ENCODE measurements around the gene CAMLG.
"Not testable (repeated sequence)": the region's sequence is repeated elsewhere in the genome, so short reads cannot be mapped to it uniquely, and the experiment has no call there.

CAMLG gene

DNA sequence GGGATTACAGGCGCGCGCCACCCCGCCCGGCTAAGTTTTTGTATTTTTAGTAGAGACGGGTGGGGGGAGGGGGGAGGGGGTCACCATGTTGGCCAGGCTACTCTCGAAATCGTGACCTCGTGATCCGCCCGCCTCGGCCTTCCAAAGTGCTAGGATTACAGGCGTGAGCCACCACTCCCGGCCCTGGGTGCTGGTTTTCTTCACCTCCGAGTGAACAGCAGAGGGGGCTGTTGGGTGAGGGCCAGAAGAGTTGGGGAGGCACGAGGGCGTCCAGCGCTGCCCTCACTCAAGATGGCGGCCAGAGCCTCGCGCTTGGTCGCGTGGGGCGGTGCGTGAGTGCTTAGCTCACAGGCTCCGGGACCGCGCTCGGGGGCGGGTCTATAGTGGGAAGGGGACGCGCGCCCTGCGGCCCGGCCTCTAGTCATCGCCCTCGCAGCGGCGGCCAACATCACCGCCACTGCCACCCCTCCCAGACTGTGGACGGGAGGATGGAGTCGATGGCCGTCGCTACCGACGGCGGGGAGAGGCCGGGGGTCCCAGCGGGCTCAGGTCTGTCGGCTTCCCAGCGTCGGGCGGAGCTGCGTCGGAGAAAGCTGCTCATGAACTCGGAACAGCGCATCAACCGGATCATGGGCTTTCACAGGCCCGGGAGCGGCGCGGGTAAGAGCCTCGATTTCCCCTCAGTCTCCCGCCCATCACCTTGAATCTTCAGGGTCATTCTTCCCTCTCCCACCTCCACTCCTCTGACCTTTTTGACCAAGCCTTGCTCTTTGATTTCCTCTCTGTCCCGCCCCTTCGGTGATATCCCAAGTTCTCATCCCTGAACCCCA is at the start of gene CAMLG:
TSS of gene CAMLG (plus strand) at position 416 of the 830 bp plus-strand sequence. CDS start at position 489, 73 bp downstream.
- DNase-seq (ENCODE audit: low read depth) = peak; percentile 83

DNA sequence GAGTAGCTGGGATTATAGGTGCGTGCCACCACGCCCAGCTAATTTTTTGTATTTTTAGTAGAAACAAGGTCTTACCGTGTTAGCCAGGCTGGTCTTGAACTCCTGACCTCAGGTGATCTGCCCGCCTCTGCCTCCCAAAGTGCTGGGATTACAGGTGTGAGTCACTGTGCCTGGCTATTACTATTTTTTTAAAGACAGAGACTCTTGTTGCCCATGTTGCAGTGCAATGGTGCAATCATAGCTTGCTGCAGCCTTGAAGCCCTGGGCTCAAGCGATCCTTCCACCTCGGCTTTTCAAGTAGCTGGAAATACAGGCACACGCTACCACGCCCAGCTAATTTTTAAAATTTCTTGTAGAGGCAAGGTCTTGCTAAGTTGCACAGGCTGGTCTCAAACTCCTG is 48.2 kb upstream of the CAMLG start:
- not testable (repeated sequence) for DNase-seq (ENCODE audit: low read depth)

DNA sequence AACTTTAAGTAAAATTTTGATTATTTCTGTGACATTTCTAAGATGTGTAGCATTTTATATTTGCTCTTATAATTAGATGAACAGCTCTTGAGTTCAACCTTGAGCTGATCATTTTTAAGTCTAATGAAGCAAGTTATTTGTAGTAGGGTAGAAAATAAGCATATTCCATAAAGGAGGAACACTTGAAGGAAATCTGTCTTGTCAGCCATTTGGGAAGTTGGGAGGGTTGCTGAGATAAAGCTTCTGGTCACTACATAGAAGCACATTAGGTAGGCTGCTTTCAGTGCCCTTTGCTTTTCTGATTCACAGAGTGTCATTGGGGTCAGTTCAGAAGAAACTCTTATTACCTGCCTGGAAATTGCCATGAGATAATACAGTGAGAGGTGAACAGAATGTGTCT is 45.6 kb upstream of the CAMLG start:
- no peak for DNase-seq (ENCODE audit: low read depth)

DNA sequence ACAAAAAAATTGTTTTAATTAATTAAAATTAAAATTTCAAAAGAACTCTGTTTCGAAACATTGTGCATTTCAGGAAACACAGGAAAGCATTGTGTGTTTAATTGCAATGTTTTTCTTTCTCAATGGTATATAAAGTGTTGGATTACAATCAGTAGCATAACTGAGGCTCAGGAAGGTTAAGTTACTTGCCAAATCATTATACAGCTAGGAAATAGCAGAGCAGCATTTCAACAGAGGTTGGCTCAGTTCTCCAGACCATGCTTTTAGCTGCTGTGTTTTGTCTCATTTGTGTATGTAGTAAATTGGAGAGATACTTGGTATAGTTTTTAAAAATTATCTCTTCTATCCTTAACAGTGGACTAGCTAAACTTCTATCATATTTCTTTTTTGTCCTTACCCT is 30.0 kb upstream of the CAMLG start:
- no peak for DNase-seq (ENCODE audit: low read depth)

DNA sequence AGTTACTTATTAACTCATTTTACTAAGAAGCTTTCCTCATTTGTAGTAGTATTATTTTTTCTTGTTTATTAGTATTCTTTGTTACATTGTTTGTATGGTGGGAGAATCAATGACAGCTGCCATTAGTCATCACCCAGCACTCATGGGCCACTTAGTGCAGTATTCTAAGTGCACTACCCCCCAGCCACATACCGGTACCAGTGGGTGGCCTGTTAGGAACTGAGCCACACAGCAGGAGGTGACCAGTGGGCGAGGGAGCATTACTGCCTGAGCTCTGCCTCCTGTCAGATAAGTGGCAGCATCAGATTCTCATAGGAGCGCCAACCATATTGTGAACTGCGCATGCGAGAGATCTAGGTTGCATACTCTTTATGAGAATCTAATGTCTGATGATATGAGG is 24.2 kb upstream of the CAMLG start:
- no peak for DNase-seq (ENCODE audit: low read depth)

DNA sequence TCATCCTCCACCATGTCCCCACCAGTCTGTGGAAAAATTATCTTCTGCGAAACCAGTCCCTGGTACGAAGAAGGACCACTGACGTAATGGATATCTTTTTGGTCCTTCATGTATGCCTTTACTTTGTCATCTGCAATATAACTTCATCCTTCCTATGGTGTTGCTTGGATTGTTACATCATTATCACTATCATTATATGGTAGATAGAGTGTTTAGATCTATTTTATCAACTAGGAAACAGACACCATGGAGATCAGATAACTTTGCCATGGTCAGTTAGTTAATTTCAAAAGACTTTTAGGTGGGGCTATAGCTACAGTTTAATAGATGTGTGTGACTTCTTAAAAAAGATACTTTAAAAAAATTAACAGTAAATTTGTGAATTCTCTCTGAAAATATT is 23.8 kb upstream of the CAMLG start:
- no peak for DNase-seq (ENCODE audit: low read depth)

DNA sequence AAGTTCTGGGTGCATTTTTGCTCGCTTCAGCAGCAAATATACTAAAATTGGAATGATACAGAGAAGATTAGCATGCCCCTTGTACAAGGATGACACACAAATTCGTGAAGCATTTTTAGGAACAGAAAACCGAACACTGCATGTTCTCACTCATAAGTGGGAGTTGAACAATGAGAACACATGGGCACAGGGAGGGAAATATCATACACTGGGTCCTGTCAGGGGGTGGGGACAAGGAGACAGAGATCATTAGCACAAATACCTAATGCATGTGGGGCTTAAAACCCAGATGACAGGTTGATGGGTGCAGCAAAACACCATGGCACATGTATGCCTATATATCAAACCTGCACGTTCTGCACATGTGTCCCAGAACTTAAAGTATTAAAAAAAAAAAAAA is 22.9 kb upstream of the CAMLG start:
- not testable (repeated sequence) for DNase-seq (ENCODE audit: low read depth)

DNA sequence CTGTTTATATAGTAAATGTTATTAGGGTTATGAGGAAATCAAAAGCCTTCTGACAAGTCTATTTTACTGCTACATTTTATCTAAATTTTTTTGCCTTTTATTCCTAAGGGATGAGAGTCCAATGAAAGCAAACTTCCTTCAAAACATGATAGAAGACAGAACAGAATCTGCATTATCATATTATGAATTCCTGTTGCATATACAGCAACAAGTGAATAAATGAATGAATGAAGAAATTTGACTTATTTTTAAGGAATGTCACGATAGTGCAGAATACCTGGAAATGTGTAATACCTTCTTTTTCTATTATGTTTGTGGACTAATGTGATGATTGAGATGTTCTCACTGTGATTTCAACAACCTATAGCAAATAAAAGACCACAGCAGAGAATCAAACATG is 13.5 kb upstream of the CAMLG start:
- DNase-seq (ENCODE audit: low read depth) = no peak

DNA sequence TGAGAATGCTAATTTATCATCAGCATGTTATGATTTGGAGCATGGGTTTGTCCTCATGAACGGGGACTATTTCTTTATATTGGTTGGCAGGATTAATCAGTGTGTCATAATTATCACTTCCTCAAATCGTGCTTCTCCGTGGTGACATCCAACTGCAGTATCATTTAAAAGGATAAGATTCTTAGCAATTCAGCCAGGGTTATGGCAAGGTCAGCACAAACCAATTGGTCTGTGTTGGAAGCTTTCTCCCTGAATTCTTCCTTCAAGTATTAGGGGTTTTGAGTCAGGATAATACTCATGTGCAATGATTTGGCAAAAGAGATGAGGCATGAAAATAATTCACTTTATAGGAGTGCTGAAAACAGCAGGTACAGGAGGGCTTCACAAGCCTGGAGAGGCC is 5.5 kb upstream of the CAMLG start:
- DNase-seq (ENCODE audit: low read depth) = no peak

DNA sequence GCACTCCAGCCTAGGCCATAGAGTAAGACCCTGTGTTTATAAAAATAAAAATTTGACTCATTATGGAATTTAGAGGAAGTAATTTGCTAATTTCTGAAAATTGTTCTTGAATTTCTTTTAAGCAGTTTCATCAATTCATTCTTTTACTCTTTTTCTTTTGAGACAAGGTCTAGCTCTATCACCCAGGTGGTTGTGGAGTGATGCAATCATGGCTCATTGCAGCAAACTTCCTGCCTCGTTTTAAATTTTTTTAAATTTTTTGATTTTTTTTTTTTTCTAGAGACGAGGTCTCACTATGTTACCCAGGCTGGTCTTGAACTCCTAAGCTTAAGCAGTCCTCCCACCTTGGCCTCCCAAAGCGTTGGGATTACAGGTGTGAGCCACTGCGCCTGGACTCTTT is 3.1 kb upstream of the CAMLG start:
- no peak for DNase-seq (ENCODE audit: low read depth)

DNA sequence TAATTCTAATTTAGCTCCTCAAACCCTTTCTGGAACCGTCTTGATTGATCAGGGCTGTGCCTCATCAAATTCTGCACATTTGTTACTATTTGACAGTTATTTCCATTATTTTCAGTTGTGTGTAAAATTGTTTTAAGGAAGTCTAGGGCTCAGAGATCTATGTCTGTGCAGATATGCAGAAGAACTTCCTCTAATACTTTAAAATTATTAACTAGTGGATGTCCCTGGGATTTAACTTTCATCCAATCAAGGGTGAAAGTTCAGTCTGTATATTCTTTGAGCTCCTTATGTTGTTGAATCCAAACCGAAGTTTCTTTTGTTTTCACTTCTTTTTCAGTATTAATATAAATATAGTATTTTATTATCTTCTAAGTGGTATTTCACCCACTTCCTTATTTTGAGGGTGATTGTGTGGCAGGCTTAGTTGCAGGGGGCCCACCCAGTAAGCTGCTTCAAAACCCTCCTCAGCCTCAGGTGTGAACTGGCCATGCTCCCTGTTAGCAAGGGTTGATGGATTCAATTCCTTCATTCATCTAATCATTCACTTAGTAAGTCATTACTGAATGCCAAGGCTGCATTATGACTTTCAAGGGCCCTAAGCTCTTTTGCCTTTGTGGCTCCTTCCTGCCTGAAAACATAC is 2.1 kb upstream of the CAMLG start:
- no peak for DNase-seq (ENCODE audit: low read depth)

DNA sequence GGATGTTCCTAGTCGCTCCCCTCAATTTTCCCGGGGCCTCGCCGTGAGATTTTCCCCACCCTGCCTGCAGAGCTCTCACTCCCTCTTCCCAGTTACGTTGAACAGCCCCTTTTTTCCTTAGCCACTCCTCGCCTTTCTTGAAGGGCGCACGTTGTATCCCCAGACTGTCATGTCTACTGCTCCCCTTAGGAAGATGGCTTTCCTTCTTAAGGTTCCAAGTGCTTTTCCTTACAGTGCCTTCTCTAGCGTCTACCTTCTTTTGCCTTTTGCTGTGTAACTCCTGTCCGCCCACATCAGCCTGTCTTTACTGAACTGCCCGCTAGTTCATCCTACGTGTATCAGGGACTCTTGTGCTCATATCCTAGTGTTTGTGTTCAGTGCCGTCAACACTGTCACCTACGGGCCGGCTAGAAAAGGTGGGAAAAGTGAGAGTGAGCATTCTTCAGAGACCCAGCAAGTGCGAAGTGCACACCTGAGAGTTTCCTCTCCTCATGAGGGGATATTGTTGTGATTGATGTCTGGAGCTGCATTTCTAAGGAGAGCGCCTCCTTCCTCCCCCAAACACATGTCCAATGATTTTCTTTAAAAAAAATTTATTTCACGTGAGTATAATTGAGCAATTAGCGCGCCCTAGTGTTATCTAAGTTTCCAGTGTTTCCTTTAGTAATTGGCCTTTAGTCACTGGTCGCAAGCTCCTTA is 764 bp downstream of the CAMLG start:
- DNase-seq (ENCODE audit: low read depth) = no peak

DNA sequence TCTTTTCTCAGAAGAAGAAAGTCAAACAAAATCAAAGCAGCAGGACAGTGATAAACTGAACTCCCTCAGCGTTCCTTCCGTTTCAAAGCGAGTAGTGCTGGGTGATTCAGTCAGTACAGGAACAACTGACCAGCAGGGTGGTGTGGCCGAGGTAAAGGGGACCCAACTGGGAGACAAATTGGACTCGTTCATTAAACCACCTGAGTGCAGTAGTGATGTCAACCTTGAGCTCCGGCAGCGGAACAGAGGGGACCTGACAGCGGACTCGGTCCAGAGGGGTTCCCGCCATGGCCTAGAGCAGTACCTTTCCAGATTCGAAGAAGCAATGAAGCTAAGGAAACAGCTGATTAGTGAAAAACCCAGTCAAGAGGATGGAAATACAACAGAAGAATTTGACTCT is 2.7 kb downstream of the CAMLG start:
- DNase-seq (ENCODE audit: low read depth) = no peak

DNA sequence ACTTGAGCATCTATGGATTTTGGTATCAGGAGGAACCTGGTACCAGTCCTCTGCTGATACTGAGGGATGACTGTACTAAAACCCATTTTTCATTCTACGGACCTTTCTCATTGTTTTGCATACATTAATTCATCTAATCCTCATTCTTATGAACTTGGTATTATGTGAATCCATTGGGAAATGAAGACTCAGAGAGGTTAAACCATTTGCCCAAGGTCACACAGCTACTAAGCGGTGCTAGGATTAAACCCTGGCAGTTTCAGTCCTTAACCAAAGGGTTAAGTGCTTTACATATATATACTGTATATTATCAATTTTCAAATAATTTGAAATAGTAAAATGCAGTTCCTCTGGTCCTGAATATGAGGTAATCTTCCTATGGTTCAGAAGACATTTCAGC is 3.8 kb downstream of the CAMLG start:
- no peak for DNase-seq (ENCODE audit: low read depth)

DNA sequence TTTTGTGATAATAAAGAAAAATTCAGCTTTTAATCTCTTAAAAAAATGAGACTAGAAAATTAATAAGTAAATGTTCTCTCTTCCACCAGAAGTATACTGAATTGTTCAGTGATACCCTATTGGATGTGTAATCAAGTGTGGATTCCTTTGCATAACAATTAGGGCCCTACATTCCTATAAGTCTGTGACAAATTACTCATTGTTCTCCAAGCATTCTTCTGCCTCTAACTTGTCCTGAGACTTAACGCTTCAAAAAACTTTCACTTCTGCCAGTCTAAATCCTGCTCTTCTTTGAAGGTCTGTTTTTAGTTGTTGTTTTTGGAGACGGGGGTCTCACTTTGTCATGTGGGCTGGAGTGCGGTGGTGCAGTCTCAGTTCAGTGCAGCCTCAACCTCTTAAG is 11.1 kb downstream of the CAMLG start:
- no peak for DNase-seq (ENCODE audit: low read depth)

DNA sequence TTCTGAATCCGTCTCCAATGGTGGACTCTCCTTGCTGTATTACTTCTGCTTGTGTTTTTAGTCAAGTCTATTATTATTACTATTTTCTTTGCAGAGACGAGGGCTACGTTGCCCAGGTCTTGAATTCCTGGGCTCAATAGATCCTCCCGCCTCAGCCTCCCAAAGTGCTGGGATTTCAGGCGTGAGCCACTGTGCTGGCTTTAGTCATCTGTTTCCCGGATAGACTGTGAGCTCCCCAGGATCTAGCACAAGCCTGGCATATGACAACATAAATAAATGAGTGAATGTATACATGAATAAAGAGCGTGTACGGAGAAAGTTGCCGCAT is 19.8 kb downstream of the CAMLG start:
- DNase-seq (ENCODE audit: low read depth) = no peak

DNA sequence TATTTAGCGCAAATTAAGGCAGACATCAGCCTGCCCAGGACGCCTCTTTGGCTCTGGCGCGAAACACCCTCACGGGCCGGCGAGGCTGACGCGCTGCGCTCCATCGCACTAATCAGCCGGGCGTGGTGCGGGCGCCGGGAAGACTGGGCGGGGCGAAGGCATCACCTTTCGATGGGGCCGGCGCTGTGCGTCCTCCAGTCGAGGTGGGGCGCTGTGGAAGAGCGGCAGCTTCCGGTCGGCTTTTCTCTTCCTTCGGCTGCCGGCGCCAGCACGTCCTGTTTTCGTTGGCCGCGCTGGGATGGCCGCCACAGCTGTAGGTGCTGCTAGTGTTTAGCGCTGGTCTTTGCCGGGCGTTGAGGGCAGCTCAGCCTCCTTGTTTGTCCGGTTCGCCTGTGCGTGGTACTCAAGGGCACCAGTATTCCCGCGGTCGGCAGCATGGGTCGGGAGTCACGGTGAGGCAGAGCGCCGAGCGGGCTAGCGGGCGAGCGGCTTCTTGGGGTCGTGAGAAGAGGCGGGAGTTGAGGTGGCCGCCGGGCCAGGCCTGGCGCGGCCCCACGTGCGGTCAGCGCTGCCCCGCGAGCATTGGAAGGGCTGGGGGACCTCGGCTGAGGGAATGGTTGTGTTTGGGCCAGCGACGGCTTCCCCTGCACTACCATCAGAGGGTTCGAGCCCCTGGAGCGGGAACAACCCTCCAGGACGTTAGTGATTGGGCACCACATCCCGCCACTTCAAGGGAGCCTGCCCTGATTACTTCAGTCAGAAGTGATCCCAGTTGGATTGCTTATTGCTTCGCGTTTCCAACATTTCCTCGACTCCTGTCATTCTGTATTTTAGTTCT is 20.4 kb downstream of the CAMLG start, which contains the start of gene DDX46:
TSS of gene DDX46 (plus strand) at position 276 of the 838 bp plus-strand sequence. CDS start at position 436, 160 bp downstream.
- peak; percentile 65 for DNase-seq (ENCODE audit: low read depth)

DNA sequence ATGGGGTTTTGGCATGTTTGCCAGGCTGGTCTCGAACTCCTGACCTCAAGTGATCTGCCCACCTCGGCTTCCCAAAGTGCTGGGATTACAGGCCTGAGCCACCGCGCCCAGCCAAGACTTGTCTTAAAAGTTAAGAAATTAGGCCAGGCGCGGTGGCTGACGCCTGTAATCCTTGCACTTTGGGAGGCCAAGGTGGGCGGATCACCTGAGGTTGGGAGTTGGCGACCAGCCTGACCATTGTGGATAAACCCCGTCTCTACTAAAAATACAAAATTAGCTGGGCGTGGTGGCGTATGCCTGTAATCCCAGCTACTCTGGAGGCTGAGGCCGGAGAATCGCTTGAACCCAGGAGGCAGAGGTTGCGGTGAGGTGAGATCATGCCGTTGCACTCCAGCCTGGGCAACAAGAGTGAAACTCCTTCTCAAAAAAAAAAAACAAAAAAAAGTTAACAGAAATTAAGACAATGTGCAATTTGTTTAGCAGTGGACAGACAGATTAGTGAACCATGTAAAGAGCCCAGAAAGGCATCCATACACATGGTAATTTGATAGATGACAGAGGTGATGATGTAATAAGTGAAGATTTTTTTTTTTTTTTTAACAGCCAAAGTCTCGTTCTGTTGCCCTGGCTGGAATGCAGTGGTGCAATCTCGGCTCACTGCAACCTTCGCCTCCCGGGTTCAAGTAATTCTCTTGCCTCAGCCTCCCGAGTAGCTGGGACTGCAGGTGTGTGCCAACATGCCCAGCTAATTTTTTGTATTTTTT is 29.4 kb downstream of the CAMLG start:
- not testable (repeated sequence) for DNase-seq (ENCODE audit: low read depth)

DNA sequence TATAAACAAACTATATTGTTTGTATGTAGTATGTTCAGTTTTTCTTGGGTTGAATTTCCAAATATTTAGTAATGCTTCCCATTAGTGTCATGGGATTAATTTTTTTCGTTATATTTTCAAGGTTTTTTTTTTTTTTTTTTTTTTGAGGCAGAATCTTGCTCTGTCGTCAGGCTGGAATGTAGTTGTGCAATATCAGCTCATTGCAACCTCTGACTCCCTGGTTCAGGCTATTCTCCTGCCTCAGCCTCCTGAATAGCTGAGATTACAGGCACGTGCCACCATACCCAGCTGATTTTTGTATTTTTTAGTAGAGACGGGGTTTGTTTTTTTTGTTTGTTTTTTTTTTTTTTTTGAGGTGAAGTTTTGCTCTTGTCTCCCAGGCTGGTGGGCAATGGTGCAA is 30.9 kb downstream of the CAMLG start:
- no peak for DNase-seq (ENCODE audit: low read depth)

DNA sequence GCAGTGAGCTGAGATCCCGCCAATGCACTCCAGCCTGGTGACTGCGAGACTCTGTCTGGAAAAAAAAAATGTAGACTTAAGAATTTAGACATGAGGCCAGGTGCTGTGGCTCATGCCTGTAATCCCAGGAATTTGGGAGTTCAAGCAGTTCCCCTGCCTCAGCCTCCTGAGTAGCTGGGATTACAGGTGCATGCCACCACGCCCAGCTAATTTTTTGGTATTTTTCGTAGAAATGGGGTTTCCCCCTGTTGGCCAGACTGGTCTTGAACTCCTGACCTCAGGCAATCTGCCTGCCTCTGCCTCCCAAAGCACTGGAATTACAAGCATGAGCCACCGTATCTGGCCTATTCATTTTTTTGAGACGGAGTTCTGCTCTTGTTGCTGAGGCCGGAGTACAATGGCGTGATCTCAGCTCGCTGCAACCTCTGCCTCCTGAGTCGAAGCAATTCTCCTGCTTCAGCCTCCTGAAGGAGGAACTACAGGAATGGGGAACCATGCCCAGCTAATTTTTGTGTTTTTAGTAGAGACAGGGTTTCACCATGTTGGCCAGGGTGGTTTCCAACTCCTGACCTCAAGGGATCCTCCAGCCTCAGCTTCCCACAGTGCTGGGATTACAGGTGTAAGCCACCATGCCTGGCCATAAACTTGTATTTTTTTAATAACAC is 34.2 kb downstream of the CAMLG start:
- DNase-seq (ENCODE audit: low read depth) = no peak

DNA sequence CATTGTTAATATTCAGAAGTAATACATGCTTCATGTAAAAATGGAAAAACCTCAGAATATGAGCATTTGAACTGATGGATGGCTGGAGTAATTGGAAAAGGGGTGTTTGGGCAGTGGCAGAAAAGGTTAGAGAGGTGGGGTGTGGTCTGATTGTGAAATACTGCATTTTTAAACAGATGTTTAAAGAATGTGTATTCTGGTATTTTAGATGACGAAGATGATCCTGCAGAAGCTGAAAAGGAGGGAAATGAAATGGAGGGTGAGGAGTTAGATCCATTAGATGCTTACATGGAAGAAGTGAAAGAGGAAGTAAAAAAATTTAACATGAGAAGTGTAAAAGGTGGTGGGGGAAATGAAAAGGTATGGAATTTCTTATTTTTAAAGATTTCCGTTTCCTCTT is 39.0 kb downstream of the CAMLG start:
- no peak for DNase-seq (ENCODE audit: low read depth)
